HG03439 (cell line): ENCODE measurements around the gene QSOX1.

ENCODE experiments used
- ATAC-seq: cut with Tn5 transposase; IDR thresholded peaks from one replicate; pipeline ENCODE4 v1.9.1; 2021; ENCODE audit warnings: mild to moderate bottlenecking, moderate library complexity; ENCODE audit not compliant: unreplicated experiment

The QSOX1 gene

GRCh38 chr1:180211156-180211859, 56.6 kb downstream of the QSOX1 start:
- ATAC-seq: no peak

GRCh38 chr1:180211860-180212229, 57.2 kb downstream of the QSOX1 start:
- no peak for ATAC-seq

GRCh38 chr1:180213401-180214170, 58.9 kb downstream of the QSOX1 start:
- no peak for ATAC-seq

GRCh38 chr1:180215856-180216625, 61.4 kb downstream of the QSOX1 start:
- no peak for ATAC-seq

- ATAC-seq: no peak
Observed at GRCh38 chr1:180217006-180217405, 62.3 kb downstream of the QSOX1 start.

GRCh38 chr1:180218806-180219765, 64.4 kb downstream of the QSOX1 start:
- no peak for ATAC-seq

GRCh38 chr1:180219776-180220175, 65.1 kb downstream of the QSOX1 start:
- no peak for ATAC-seq

GRCh38 chr1:180221462-180221861, 66.8 kb downstream of the QSOX1 start:
- ATAC-seq: no peak

GRCh38 chr1:180224902-180225301, 70.2 kb downstream of the QSOX1 start:
- no peak for ATAC-seq

GRCh38 chr1:180225403-180225802, 70.7 kb downstream of the QSOX1 start:
- ATAC-seq: no peak

- no peak for ATAC-seq
Observed at GRCh38 chr1:180227861-180228647, 73.4 kb downstream of the QSOX1 start.

- ATAC-seq: peak; percentile 18
Observed at GRCh38 chr1:180228648-180229482, 74.2 kb downstream of the QSOX1 start.

GRCh38 chr1:180229483-180230415, 75.1 kb downstream of the QSOX1 start, which contains the start of gene LHX4:
LHX4 (plus strand) TSS chr1:180230264; CDS start chr1:180230530, 266 bp downstream.
- peak; percentile 41 for ATAC-seq

- no peak for ATAC-seq
Observed at GRCh38 chr1:180230416-180230790, 75.7 kb downstream of the QSOX1 start.

GRCh38 chr1:180230791-180231505, 76.3 kb downstream of the QSOX1 start:
- no peak for ATAC-seq

- ATAC-seq: no peak
Observed at GRCh38 chr1:180231506-180231921, 76.8 kb downstream of the QSOX1 start.

GRCh38 chr1:180231936-180232335, 77.3 kb downstream of the QSOX1 start:
- ATAC-seq: no peak
